AG09309 (cell line): ENCODE measurements around the gene OR52N1.

Experiments
- DNase-seq: peaks from one replicate; pipeline ENCODE4 v3.0.0-alpha.2; 2010; ENCODE audit warnings: low read depth
- H3K4me3 ChIP-seq: 2 replicates; pipeline ENCODE4 v1.5.1; 2011; ENCODE audit warnings: mild to moderate bottlenecking, low read depth, low read length, moderate library complexity; ENCODE audit not compliant: control insufficient read depth
- TF ChIP-seq, protein P1 (sequence below): IDR thresholded peaks from 2 replicates; pipeline ENCODE4 v1.5.1; 2011; ENCODE audit warnings: mild to moderate bottlenecking, low read depth, low read length, inconsistent platforms; ENCODE audit not compliant: insufficient read depth, control insufficient read depth; ENCODE audit errors: missing control alignments

OR52N1 gene

DNA sequence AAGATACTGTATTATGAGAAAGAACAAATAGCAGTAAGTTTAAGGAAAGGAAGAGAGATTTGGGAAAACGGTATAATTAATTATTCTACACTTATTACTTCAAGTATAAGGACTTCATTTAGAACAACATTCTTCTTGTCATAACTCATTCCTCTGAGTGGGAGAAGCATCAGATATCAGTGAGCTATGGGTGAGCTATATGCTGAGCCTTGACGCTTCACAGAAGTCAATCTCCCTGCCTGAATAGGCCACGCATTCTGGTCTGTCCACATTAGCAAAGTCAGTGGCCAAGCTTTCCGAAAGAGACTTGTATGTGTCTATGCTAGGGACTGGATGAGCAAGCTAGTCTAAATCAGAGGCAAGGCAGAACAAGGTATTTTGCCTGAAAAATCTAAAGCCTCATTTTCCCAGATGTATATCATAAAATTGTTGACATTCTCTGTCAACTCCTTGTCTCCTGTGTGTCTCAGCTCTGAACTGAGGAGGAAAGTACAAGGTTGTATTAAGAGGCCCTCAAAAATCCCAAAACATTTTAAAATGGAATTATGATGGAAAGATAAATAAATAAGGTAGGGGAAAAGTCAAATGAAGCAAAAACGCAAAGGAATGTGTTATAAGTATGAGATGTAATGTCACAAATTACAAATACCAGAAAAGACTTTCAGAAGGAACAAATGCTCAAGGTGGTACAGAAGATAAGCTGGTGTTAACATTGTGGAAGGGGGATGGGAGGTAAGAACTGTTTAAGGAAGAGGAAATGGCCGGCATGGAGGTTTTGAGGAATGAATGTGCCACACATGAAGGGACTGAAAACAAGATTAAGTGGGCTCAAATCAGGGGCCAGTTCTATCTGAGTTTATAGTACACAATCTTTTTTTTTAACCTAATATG lies 19.1 kb upstream of the OR52N1 start:
- H3K4me3 ChIP-seq = no peak overlapping the region
- no peak for DNase-seq
- TF ChIP-seq, protein P1, sequence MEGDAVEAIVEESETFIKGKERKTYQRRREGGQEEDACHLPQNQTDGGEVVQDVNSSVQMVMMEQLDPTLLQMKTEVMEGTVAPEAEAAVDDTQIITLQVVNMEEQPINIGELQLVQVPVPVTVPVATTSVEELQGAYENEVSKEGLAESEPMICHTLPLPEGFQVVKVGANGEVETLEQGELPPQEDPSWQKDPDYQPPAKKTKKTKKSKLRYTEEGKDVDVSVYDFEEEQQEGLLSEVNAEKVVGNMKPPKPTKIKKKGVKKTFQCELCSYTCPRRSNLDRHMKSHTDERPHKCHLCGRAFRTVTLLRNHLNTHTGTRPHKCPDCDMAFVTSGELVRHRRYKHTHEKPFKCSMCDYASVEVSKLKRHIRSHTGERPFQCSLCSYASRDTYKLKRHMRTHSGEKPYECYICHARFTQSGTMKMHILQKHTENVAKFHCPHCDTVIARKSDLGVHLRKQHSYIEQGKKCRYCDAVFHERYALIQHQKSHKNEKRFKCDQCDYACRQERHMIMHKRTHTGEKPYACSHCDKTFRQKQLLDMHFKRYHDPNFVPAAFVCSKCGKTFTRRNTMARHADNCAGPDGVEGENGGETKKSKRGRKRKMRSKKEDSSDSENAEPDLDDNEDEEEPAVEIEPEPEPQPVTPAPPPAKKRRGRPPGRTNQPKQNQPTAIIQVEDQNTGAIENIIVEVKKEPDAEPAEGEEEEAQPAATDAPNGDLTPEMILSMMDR = no peak

DNA sequence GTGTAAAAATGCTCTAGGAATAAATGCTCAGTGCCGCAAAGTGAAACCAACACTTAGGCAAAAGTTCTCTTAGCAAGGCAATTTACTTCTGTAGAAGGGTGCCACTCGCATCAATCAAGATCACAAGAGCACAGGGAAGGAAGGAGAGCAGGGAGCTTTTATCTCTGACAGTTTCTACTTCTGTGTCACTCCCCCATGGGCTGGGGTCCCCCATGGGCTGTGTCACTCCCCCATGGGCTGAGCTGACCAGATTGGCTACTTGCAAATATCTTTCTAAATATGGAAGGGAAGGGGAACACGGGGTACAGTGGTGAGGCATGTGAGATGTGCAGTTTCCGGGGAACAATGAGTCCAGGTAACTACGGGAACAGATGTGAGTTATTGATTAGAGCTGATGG lies 18.1 kb upstream of the OR52N1 start:
- TF ChIP-seq, protein P1 = no peak
- peak overlapping the region; percentile 34 for H3K4me3 ChIP-seq
- DNase-seq = no peak

DNA sequence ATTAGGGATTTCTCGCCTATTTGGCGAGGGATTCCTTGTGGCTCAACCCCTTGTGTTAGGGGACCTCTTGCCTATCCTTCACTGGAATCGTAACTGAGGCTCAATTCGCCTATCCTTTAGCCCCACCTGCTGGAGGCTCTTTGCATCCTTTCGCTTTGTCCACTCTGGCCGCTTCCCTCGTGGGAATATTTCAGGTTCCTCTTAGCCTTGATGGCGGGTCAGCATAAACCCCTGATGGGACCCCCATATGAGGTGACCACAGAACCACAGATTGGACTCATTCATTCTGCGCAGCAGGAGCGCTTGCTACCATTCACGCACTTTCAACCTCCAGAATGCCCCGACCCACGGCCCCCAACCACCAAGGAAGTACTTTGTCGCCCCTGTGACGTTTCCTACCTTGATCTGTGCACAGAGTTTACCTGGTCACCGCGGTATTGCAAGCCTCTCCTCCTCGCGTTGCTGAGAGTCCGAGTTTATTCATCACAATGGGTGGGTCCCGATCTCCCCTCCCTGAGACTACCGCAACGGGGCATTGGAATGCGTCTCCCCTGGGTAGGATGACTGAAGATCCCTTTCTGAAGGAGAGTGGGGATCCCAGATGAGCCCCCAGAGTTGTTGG lies 17.5 kb upstream of the OR52N1 start, which contains the start of gene OR52N2:
TSS of gene OR52N2 (plus strand) at position 425 of the 622 bp plus-strand sequence. CDS start 11,412 bp downstream, outside the sequence.
- TF ChIP-seq, protein P1 = peak; percentile 83
- DNase-seq = peak; percentile 29
- H3K4me3 ChIP-seq = peak within 1 kb of the TSS; percentile 34

DNA sequence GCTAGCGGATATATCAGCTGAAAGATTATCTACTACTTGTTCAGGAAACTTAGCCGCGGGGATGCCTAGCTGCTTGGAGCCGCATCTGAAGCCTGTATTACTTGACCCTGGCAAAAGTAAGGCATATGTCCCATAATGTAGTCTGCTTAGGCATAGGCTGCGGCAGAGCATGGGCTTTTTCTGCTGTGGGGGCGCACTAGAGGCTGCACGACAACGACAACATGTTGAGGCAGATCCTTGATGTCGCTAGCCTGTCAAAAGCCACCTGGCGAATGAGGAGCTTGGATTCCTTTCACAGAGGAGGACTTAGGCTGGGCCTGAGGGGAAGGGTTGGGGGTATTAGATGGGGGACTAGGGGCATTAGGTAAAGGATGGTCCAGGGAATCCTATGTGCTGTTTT lies 16.5 kb upstream of the OR52N1 start:
- TF ChIP-seq, protein P1 = no peak
- no peak for DNase-seq
- H3K4me3 ChIP-seq = no peak overlapping the region

DNA sequence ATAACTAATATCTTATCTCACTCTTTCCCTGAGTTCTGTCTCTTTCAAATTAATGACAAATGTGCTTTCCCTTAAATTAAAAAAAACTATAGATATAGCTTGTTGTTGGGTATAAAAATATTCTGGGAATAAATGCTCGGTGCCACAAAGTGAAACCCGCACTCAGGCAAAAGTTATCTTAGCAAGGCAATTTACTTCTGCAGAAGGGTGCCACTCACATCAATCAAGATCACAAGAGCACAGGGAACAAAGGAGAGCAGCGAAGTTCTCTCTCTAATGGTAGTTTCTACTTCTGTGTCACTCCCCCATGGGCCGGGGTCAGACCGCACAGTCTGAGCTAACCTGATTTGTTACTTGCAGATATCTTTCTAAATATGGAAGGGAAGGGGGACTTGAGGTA lies 12.9 kb upstream of the OR52N1 start:
- no peak overlapping the region for H3K4me3 ChIP-seq
- TF ChIP-seq, protein P1 = no peak
- no peak for DNase-seq

DNA sequence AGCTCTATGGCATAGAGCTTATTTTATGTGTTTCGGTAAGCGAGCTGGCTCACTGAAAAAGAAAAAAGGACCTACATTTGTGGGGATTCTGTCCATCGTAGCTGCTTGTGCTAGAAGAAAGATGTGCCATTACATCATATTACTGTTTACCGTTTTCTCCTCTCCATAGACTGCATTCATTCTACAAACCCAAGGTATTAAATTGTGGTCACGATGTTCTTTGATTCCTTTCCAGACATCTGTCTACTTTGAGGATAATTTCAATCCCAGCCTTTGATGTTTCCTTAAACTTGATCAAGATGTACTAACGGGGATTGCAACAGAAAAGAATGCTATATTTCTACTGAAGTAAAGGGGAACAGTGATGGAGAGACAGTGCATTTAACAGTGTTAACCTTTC lies 5.5 kb upstream of the OR52N1 start:
- H3K4me3 ChIP-seq = no peak overlapping the region
- TF ChIP-seq, protein P1 = no peak
- DNase-seq = no peak
